HTR-8/SVneo (cell line): ENCODE data around the gene NDE1.
"Not testable (repeated sequence)": the region's sequence is repeated elsewhere in the genome, so short reads cannot be mapped to it uniquely, and the experiment has no call there.

Experiments used
- DNase-seq: peaks from one replicate; pipeline ENCODE4 v3.0.0; 2011; ENCODE audit warnings: low spot score, mixed read lengths; ENCODE audit not compliant: insufficient read length
- FAIRE-seq: peaks from 2 replicates; lab custom pipeline; 2011; peaks lifted over from hg19 to GRCh38; lab: Jason Lieb, UNC

NDE1 gene, protein sequence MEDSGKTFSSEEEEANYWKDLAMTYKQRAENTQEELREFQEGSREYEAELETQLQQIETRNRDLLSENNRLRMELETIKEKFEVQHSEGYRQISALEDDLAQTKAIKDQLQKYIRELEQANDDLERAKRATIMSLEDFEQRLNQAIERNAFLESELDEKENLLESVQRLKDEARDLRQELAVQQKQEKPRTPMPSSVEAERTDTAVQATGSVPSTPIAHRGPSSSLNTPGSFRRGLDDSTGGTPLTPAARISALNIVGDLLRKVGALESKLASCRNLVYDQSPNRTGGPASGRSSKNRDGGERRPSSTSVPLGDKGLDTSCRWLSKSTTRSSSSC

DNA sequence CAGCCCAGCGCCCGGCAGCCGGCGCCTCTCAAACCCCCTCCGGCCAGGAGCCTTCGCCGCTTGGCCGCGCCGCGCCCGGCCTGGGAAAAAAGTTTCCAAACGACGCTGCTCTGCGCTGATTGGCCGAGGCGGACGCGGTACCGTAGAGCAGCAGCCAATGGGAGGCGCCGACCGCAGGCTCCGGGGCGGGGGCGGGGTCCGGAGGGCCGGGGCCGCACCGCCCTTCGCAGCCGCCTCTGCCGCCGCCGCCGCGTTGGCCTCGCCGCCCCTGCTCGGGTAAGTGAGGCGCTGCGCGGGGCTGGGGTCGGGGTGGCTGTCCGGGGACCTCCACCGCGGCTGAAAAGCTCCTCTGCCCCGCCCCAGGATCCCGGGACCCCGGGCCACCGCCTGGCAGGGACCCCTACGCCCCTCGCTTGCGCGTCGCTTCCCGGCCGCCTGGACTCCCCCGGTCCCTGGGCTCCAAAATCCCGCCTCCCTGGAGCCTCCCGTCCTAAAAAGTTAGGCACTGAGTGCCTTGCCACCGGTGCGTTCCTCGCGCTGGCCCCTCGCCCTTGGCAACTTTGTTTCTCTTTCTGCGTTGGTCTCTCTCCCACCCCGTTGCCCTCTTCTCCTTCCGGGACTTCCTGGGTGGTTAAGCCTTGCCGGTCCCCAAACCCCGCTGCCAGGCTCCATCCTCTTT is at the start of gene NDE1:
TSS of gene NDE1 (plus strand) at position 227 of the 679 bp plus-strand sequence. CDS start 14,534 bp downstream, outside the sequence.
- DNase-seq (peak; percentile 92), FAIRE-seq (peak; percentile 51)

DNA sequence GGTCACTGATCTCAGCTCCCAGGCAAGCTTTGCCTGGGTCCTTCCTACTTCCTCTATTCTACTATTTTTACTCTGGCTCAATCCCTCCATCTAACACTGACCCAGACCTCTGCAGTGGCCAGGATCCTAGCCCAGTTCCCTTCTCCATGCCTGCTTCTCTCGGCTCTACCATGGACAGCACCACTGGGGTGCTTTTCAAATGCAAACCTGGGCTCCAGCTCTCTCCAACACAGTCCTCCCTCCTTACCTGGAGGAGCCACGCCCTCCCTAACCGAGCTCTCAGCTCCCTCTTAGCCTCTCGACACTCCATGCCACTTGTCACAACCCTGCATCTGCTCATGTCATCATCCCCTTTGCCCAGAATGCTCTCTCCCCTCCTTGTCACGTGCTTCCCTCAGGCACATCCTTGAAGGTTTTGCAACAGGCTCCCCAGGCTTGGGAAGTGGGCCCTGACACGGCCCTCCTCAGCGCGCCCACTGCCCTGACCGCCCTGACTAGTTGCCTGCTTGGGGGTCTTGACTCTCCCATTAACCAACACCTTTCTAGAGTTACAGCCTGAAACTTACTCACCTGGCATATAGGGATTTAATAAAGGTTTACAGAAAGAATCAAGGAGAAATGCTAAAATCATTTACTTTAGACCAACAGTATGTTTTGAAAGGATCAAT is 48.7 kb upstream of the NDE1 start:
- FAIRE-seq (no peak), DNase-seq (no peak)

DNA sequence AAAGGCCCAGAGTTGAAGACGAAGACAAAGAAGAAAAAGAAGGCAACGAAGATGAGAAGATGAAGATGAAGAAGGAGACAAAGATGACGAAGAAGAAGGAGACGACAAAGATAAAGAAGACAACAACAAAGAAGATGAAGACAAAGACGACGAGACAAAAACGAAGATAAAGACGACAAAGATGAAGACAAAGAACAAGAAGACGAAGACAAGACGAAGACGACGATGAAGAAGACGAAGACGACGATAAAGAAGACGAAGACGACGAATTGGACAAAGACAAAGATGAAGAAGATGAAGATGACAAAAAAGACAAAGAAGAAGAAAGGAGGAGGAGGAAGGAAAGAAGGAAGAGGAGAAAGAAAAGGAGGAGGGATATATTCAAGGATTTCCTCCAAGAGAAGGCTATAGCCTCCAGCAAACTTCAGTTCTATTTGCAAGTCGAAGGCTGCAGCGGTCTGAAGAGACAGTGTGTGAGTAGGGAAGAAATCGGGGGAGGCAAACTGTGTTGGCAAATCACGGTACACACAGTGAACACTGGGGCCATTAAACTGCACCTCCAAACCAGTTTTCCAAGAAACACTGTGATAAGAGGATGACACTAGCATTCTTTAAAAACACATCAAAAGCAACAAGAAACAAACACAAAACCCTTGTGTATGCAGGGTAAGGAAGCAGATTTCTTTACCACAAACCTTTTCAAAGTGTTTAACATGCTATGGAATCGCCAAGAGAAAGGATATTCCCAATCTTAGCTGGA is 47.6 kb upstream of the NDE1 start:
- DNase-seq (no peak), FAIRE-seq (no peak)

DNA sequence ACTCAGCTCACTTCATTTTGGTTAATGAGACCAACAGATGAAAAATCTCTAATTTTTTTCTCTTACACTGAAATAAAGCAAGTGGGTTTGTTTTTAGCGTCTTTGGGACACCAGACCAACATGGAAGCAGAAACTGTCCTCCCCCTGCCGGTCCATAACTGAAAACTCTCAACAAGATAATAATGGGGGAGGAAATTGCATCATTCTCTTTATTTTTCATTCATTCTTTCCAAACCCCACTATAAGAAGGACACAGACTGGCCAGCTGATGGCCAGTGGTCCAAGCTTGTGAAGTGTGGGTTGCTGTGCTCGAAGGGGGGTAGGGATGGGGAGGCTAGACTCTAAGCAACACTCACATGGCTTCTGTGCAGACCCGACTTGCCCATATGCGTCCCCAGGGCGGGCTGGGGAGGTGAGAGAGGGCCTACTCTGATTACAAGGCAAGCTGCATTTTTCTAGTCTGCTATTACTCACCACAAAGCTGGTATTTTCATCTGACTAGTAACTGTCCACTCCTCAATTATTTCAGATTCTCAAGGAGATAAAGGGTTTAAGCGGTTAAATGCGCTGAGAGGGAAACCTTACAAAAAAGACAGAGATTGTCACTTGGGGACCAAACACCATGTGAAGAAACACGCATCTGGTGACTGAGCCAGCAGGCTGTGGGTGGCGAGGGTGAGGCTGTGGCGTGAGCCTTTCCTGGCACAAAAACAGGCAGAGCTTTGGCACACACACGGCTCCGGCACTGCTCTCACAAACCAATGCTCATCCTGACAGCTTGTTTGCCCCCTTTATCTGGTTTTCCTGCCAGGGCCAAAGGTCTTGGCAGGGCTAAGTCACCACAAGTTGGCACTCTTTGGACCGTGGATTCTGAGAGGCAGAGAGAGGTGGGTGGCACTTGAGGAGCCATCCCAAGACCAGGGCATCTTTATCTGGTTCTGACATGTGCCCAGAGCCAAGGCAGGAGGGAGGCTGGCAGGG is 45.3 kb upstream of the NDE1 start:
- DNase-seq (no peak), FAIRE-seq (no peak)

DNA sequence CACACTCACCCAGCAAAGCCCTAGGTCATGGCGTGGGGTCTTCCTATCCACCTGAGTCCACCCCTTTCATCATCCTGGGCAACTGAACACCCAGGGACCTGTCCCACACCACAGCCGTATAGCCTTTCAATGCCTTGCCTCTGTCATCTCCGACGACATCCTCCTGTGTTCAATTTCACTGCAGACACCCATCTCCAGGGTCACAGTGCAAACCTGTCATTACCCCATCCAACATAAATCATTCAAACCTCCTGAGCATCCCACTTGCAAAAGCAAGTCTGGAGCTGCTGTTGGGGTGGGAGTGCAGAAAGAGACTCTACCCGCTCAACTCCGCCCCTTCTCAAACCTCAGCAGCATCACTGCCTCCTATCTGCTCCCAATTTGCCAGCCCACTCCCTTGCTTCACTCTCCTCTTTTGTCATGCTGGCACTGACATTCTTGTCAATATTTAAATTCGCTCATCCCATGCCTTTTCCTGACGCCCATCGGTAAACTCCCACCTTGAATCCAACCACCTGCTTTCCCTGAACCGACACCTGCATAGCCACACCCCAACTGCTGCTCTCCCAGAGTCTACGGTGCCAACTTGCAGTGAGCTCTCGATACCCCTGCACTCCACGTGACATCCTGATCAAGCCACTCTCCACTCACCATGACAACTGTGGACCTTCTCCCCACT is 44.1 kb upstream of the NDE1 start:
- FAIRE-seq (no peak), DNase-seq (no peak)

DNA sequence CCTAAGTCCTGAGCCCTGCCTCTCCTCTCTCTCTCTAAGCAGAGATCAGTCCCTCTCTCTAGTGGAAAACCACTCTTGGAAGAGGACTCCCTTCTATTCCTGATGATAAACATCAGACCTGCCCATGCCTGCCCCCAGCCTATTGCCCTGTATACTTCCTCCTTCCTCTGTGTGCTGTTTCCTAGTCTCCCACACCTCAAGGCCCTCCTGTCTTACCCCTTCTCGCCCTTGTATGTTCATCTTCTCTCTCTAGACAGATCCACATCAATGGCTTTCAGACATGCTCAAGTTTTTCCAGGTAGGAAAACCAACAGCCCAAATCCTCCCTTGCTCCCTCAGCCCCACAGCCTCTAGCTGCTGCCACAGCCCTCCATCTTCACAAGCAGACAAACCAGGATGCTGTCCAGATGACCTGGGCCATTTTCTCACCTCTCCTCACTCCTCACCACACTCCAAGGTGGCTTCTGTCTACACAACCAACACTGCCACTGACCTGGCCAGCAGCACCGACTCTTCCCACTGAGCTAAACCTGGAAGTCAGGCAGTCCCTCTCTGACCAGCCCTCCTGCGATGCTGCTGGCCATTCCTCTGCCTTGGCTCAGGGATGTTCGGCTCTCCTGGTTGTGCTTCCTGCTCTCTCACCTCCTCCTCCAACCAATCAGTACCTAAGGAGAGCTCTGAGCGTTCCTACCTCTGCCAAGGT is 43.4 kb upstream of the NDE1 start:
- FAIRE-seq = no peak
- DNase-seq = no peak

DNA sequence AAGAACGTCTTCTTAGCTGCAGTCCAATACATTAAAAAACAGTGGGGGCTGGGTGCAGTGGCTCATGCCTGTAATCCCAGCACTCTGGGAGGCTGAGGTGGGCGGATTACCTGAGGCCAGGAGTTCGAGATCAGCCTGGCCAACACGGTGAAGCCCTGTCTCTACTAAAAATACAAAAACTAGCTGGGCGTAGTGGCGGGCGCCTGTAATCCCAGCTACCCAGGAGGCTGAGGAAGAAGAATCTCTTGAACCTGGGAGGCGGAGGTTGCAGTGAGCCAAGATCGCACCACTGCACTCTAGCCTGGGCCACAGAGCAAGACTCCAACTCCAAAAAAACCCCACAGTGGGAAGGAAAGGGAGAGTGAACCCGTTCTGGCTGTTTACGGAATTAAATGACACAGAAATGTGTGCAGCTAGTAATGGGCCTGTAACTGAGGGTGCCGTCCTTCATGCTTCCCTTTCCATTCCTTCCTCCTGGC is 42.8 kb upstream of the NDE1 start:
- not testable (repeated sequence) for DNase-seq, FAIRE-seq

DNA sequence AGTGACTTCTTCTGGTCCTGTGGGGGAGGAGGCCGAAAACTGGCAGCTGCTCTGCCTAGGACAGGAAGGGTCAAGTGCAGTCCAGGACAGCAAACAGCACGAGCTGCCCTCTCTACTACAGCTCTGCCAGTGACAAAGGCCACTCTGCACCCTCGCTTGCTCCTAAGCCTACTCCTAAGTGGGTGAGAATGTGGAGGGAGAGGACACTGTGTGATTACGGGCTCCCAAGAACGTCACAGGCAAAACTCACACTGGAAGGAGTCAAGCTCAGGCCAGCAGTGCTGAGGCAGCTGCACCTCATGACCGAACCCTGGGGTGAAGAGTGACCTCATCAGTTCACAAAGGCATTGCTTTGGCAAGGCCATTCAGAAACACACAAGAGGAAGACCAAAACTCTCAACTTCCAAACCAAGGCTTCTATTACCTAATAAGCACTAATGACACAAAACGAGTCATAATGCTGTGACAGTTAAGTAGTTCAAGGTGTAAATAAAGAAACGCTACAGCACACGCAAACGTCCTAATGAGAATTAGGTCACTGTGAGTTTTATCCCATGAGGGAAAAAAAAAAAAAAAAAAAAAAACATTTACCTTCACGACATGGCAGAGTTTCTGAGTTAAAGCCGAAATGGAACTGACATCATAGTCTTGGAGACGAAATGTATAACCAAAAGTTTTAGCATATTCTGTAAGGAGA is 42.2 kb upstream of the NDE1 start:
- FAIRE-seq = no peak
- DNase-seq = no peak

DNA sequence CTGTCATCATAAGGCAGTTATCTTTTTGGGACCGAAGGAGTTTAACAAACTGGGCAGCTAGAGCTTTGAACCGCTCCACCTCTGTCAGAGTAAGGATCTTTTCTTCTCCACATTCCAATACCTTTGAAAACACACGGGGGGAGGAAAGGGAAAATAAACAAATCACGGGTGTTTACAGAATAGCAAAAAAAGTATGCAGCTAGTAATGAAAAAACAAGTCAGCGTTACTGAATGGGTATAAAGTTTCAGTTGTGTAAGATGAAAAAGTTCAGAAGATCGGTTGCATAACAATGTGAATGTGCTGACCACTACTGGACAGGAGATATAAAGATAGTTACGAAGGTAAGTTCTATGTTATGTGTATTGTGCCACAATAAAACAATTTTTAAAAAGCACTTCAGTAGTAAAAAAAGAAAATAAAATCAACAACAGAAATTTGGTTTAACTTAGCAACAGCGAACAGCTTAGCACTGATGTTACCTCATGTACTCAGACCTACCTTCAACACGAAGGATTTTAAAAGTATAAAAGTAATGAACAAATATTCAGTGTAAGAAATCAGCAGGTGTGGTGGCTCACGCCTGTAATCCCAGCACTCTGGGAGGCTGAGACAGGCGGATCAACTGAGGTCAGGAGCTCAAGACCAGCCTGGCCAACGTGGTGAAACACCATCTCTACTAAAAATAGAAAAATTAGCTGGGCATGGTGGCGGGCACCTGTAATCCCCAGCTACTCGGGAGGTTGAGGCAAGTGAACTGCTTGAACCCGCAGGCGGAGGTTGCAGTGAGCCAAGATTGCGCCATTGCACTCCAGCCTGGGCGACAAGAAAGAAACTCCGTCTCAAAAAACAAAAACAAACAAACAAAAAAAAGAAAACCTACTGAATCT is 41.4 kb upstream of the NDE1 start:
- DNase-seq (no peak), FAIRE-seq (no peak)

DNA sequence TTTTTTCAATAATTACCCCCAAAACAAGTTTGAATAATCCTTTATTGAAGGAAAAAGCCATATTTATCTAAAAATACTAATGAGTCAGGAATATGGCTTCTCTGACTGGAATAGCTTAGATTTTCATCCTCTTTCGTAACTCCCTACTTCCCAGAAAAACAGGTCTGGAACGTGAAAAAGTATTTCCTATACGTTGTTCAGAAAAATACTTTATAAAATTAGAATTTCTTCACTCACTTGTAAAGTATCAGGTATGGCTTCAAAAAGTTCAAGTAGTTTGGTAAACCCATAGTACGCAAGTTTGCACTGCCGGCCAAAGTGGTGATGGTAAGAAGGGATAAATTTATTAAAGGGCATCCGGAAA is 40.8 kb upstream of the NDE1 start:
- no peak for FAIRE-seq
- DNase-seq = no peak

DNA sequence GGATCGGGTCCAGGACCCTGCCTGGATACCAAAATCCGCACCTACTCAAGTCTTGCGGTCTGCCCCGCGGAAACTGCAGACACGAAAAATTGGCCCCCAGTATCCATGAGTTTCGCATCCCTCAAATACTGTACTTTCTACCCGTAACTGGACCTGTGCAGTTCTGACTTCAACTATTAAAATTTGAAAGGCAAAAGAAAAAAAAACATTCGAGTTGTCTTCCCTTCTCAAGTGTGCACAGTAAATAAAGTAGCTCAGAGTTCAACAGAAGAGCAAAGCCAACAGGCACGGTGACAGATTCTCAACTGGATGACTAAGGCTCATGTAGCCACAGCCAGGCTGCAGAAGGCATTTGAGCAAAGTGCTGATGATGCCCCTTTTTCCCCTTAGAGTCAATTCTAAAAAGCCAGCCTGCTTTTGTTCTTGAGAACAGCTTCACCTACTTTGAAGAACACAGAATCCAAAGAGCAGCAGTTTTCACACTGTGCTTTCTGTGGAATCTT is 39.6 kb upstream of the NDE1 start:
- no peak for FAIRE-seq
- DNase-seq = no peak

DNA sequence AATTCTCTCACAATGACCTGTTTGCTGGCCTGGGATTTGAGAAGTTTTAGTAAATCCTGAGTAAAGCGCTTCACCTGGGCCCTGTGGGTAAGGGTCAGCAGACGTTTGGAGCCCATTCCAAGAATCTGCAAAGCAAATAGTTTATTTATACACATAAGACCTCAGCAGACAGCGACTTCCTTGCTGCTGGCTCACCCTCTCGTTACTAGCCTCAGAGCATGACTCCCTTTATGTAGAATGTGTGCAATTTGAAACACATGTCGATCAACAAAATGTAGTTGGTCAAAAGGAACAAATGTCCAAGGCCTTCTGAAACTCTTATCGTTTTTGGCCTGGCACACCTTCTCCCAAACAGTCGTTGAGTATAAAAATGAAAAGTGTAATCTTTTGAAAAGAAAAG is 38.4 kb upstream of the NDE1 start:
- DNase-seq (no peak), FAIRE-seq (no peak)

DNA sequence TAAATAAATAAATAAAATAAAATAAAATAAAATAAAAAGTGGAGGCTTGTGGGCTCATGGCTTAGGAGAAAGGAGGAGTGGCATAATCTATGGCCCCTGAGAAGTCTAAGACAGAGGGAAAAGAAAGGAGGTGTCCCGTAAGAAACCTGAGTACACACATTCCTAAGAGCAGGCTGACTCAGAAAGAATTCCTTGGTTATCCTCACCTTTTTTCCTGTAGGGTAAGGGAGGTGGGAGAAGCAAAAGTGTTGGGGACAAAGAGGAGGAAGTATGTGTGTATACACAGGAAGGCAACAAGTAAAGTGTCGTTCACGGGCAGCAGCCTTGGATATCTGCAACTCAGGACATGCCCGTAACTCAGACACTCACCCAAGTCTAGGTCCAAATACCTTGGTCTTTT is 36.4 kb upstream of the NDE1 start:
- no peak for FAIRE-seq
- no peak for DNase-seq

DNA sequence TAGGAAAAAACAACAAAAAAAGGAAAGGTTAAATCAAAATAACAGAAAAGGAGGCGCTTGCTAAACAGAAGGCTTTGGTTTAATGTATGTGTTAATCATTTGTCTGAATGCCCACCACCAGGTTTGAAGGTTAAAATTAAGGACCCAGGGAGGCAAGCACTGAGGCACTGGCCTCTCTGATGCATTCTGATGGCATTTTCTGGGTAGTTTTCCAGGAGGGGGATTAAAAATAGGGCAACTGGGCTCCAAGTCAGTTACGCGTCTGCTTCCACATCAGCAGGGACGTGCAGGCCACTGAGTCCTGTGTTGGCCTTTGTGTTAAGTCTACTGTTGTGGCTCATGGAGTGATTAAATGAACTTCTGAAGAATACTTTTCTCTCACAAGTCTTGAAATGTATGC is 34.0 kb upstream of the NDE1 start:
- FAIRE-seq (no peak), DNase-seq (no peak)

DNA sequence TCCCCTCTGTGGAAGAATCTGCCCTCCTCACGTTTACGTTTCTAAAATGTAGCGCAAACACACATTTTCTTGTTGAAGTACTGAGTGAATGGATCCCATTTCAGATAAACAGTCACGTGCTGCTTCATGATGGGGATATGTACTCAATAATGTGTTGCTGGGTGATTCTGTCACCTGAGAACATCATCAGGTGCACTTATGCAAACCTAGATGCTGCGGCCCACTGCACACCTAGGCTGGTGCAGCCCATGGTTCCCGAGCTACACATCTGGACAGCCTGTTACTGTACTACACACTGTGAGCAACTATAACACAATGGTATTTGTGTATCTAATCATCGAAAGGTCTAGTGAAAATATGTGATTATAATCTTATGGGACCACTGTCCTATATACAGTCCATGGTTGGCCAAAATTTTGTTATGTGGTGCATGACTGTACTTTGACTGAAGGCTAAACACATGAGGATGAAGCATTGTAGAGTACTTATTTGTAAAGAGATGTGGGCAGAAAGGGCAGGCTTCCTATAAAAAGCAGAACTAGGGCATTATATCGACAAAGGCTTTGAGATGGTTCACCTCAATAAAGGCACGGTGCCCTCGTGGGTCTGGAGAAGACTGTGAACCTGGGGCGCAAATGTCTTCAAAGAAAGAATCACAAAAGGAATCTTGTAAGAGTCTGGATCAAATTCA is 33.4 kb upstream of the NDE1 start:
- FAIRE-seq = no peak
- no peak for DNase-seq

DNA sequence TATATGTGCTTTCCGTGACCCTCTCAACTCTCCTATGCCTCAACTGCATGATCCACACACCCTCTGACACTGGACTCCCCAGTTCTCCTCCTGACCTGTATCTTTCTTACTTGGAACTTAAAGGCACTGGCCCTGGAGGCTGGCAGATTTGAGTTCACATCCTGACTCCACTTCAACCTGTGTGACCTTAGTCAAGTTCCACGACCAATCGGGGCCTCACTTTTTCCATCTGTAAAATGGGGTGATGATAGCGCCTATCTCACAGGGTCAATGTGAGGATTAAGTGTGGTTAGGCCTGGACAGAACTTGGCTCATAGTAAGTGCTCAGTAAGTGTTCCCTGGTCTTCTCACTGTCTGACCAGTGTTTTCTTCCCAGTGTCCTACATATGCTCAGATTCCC is 32.1 kb upstream of the NDE1 start:
- FAIRE-seq = no peak
- DNase-seq = no peak
